ENCODE data around the gene IL1RAP. TPM values are rescaled to one million over a fixed set of nuclear protein-coding genes. Genes with fewer than 3 reads are reported as not detected.
A peak's percentile ranks its signal among the peaks of the same experiment; 100 is the strongest.
"Not testable (repeated sequence)": the region's sequence is repeated elsewhere in the genome, so short reads cannot be mapped to it uniquely, and the experiment has no call there.

IL1RAP gene
- polyA plus RNA-seq, 3 donors: 8.0 to 12.6 (median 11.8) TPM

GRCh38 chr3:190676481-190676880, 162.6 kb downstream of the IL1RAP start:
- H3K4me3 Mint-ChIP-seq: no peak overlapping the region
- peaks cover 3% of the 10 kb centered on the region for H3K4me1 Mint-ChIP-seq
- H3K9me3 Mint-ChIP-seq: peaks cover 0 to 16% (median 10%) of the 10 kb centered on the region in 7 donors
- Histone ChIP-seq H3K4me2 (replicated peaks; ENCODE audit: extremely low read depth, low read length, poor library complexity, severe bottlenecking) (no peak overlapping the region), H3K9me3 (replicated peaks in 1 of 2; ENCODE audit: control insufficient read depth in 1 of 2, insufficient read depth in 1 of 2, low read length in 2 of 2) (peaks cover 8 to 9% of the 10 kb centered on the region in 2 donors), H3K9ac (ENCODE audit: insufficient read depth, low read length, poor library complexity, severe bottlenecking) (no peak overlapping the region), H4K20me1 (ENCODE audit: insufficient read depth, low read length) (no peaks in the 10 kb centered on the region), H3K4me3 (replicated peaks in 1 of 3; ENCODE audit: low read depth in 2 of 3, low read length in 3 of 3) (no peak overlapping the region), H3K79me2 (ENCODE audit: insufficient read depth, low read length) (no peaks in the 10 kb centered on the region), H3K27ac (ENCODE audit: low read depth in 1 of 2, low read length in 2 of 2) (no peak overlapping the region), H3K4me1 (ENCODE audit: control insufficient read depth in 1 of 2, insufficient read depth in 2 of 2, low read length in 2 of 2) (no peaks in the 10 kb centered on the region), H3K27me3 (ENCODE audit: control insufficient read depth in 2 of 2, insufficient read depth in 2 of 2, low read length in 2 of 2) (no peaks in the 10 kb centered on the region), H3K36me3 (replicated peaks in 1 of 2; ENCODE audit: control insufficient read depth in 1 of 2, insufficient read depth in 2 of 2, low read length in 2 of 2) (no peaks in the 10 kb centered on the region), H2AFZ (ENCODE audit: insufficient read depth, low read depth, low read length, poor library complexity, severe bottlenecking) (no peak overlapping the region)
- no peak for TF ChIP-seq CTCF (IDR thresholded peaks at IDR 0.05)
- H3K36me3 Mint-ChIP-seq: no peaks in the 10 kb centered on the region
- no peaks in the 10 kb centered on the region for H3K27me3 Mint-ChIP-seq (ENCODE audit: low read depth in 3 of 3)
- WGBS (ENCODE audit: insufficient coverage): no CpG with 5 or more reads among the region's 3 CpGs
- H3K27ac Mint-ChIP-seq: no peak overlapping the region
- intact Hi-C loops (cut with micrococcal nuclease): no loop called here
- no peak for DNase-seq

- Histone ChIP-seq H3K79me2 (ENCODE audit: insufficient read depth, low read length) (no peaks in the 10 kb centered on the region), H3K9ac (ENCODE audit: insufficient read depth, low read length, poor library complexity, severe bottlenecking) (no peak overlapping the region), H3K4me3 (replicated peaks in 1 of 3; ENCODE audit: low read depth in 2 of 3, low read length in 3 of 3) (no peak overlapping the region), H3K36me3 (replicated peaks in 1 of 2; ENCODE audit: control insufficient read depth in 1 of 2, insufficient read depth in 2 of 2, low read length in 2 of 2) (no peaks in the 10 kb centered on the region), H2AFZ (ENCODE audit: insufficient read depth, low read depth, low read length, poor library complexity, severe bottlenecking) (no peak overlapping the region), H4K20me1 (ENCODE audit: insufficient read depth, low read length) (no peaks in the 10 kb centered on the region), H3K9me3 (replicated peaks in 1 of 2; ENCODE audit: control insufficient read depth in 1 of 2, insufficient read depth in 1 of 2, low read length in 2 of 2) (peaks cover 8 to 9% of the 10 kb centered on the region in 2 donors), H3K27me3 (ENCODE audit: control insufficient read depth in 2 of 2, insufficient read depth in 2 of 2, low read length in 2 of 2) (no peaks in the 10 kb centered on the region), H3K27ac (ENCODE audit: low read depth in 1 of 2, low read length in 2 of 2) (no peak overlapping the region), H3K4me1 (ENCODE audit: control insufficient read depth in 1 of 2, insufficient read depth in 2 of 2, low read length in 2 of 2) (no peaks in the 10 kb centered on the region), H3K4me2 (replicated peaks; ENCODE audit: extremely low read depth, low read length, poor library complexity, severe bottlenecking) (no peak overlapping the region)
- Mint-ChIP-seq H3K36me3 (no peaks in the 10 kb centered on the region), H3K9me3 (peaks cover 0 to 16% (median 10%) of the 10 kb centered on the region in 7 donors), H3K4me1 (peaks cover 3% of the 10 kb centered on the region), H3K27ac (no peak overlapping the region), H3K4me3 (no peak overlapping the region), H3K27me3 (ENCODE audit: low read depth in 3 of 3) (no peaks in the 10 kb centered on the region)
- no peak for DNase-seq
- WGBS (ENCODE audit: insufficient coverage): no CpG with 5 or more reads among the region's 3 CpGs
- intact Hi-C loops (cut with micrococcal nuclease): no loop called here
- no peak for TF ChIP-seq CTCF (IDR thresholded peaks at IDR 0.05)
These were observed 163.1 kb downstream of the IL1RAP start for GRCh38 chr3:190677001-190677400.

GRCh38 chr3:190677868-190678267, 164.0 kb downstream of the IL1RAP start:
- H3K27me3 ChIP-seq (ENCODE audit: control insufficient read depth in 2 of 2, insufficient read depth in 2 of 2, low read length in 2 of 2); H3K27ac ChIP-seq (ENCODE audit: low read depth in 1 of 2, low read length in 2 of 2); H2AFZ ChIP-seq (ENCODE audit: insufficient read depth, low read depth, low read length, poor library complexity, severe bottlenecking); H3K36me3 Mint-ChIP-seq; H3K9ac ChIP-seq (ENCODE audit: insufficient read depth, low read length, poor library complexity, severe bottlenecking); H3K4me2 ChIP-seq (replicated peaks; ENCODE audit: extremely low read depth, low read length, poor library complexity, severe bottlenecking); H3K27me3 Mint-ChIP-seq (ENCODE audit: low read depth in 3 of 3); H3K4me3 ChIP-seq (replicated peaks in 1 of 3; ENCODE audit: low read depth in 2 of 3, low read length in 3 of 3); H3K36me3 ChIP-seq (replicated peaks in 1 of 2; ENCODE audit: control insufficient read depth in 1 of 2, insufficient read depth in 2 of 2, low read length in 2 of 2); H4K20me1 ChIP-seq (ENCODE audit: insufficient read depth, low read length); H3K4me1 Mint-ChIP-seq; DNase-seq; H3K79me2 ChIP-seq (ENCODE audit: insufficient read depth, low read length); H3K9me3 ChIP-seq (replicated peaks in 1 of 2; ENCODE audit: control insufficient read depth in 1 of 2, insufficient read depth in 1 of 2, low read length in 2 of 2); H3K4me3 Mint-ChIP-seq; H3K4me1 ChIP-seq (ENCODE audit: control insufficient read depth in 1 of 2, insufficient read depth in 2 of 2, low read length in 2 of 2); intact Hi-C loops (cut with micrococcal nuclease): not testable (repeated sequence)
- H3K27ac Mint-ChIP-seq: peak overlapping the region in 1 of 7 donors; percentile 5
- H3K9me3 Mint-ChIP-seq: peaks cover 0 to 16% (median 10%) of the 10 kb centered on the region in 7 donors
- 98% methylated on average over 5 of the region's 7 CpGs for WGBS (ENCODE audit: insufficient coverage)

Measured in CD14-positive monocyte (primary cell).